K562 (cell line): ENCODE measurements around the gene CALM3.

Experiments
- ATF3 ChIP-seq, 2 experiments: fragments of 450-650 bp in 1 of 2; sonication (generic) in 1 of 2; formaldehyde crosslinking in 1 of 2; IDR thresholded peaks in 1 of 2; conservative IDR thresholded peaks in 1 of 2; 2 replicates each; pipeline versions ENCODE4 v1.6.1 to v1.8.1; 2016 to 2023; ENCODE audit warnings: mild to moderate bottlenecking in 2 of 2, moderate library complexity in 2 of 2, inconsistent platforms in 1 of 2, missing genetic modification reagents in 1 of 2
- CBX5 ChIP-seq: IDR thresholded peaks from 2 replicates; pipeline ENCODE4 v1.6.1; 2014; ENCODE audit warnings: low read depth, borderline replicate concordance
- CTCF ChIP-seq, 3 experiments: IDR thresholded peaks in 2 of 3; conservative IDR thresholded peaks in 1 of 3; 2 replicates each; pipeline ENCODE4 v1.5.1; 2011 to 2012; ENCODE audit warnings: low read length in 3 of 3, mild to moderate bottlenecking in 3 of 3, control low read depth in 2 of 3, improper control_type of control experiment in 1 of 3, inconsistent platforms in 1 of 3, low read depth in 1 of 3, mixed read lengths in 1 of 3, moderate library complexity in 1 of 3; ENCODE audit not compliant: insufficient read depth in 2 of 3
- ELK1 ChIP-seq: sonication (generic); formaldehyde crosslinking; IDR thresholded peaks from 2 replicates; pipeline ENCODE4 v1.8.1; 2022; ENCODE audit warnings: missing genetic modification reagents
- NFYB ChIP-seq: IDR thresholded peaks from 2 replicates; pipeline ENCODE4 v1.6.1; 2011; ENCODE audit warnings: mild to moderate bottlenecking, moderate library complexity; ENCODE audit not compliant: insufficient read length; ENCODE audit errors: extremely low read depth
- POLR2AphosphoS2 ChIP-seq: IDR thresholded peaks from 2 replicates; pipeline ENCODE4 v1.6.1; 2012; ENCODE audit warnings: low read length, improper control_type of control experiment
- POLR2AphosphoS5 ChIP-seq: IDR thresholded peaks from 2 replicates; pipeline ENCODE4 v1.6.1; 2011; ENCODE audit warnings: mild to moderate bottlenecking, low read depth, low read length, moderate library complexity; ENCODE audit not compliant: control insufficient read depth, insufficient read depth
- TAF1 ChIP-seq: IDR thresholded peaks from 2 replicates; pipeline ENCODE4 v1.6.1; 2011; ENCODE audit warnings: mild to moderate bottlenecking, low read length, moderate library complexity; ENCODE audit not compliant: insufficient read depth, control insufficient read depth, severe bottlenecking; ENCODE audit errors: extremely low read depth
- TFAM ChIP-seq: fragments of 250-450 bp; sonication (Bioruptor Pico); conservative IDR thresholded peaks from 2 replicates; pipeline ENCODE4 v1.5.0; 2021; ENCODE audit warnings: mild to moderate bottlenecking, moderate library complexity
- THAP7 ChIP-seq: fragments of 250-450 bp; sonication (Bioruptor Pico); IDR thresholded peaks from 2 replicates; pipeline ENCODE4 v1.5.0; 2021
- ZNF398 ChIP-seq: fragments of 250-450 bp; sonication (Bioruptor Pico); IDR thresholded peaks from 2 replicates; pipeline ENCODE4 v1.8.0; 2021; ENCODE audit warnings: moderate library complexity, mild to moderate bottlenecking, inconsistent platforms

- no peak for TF ChIP-seq POLR2AphosphoS5
- no peak for TF ChIP-seq ZNF398
- no peak for TF ChIP-seq CBX5
- TF ChIP-seq THAP7: no peak
- TF ChIP-seq CTCF (IDR thresholded peaks at IDR 0.05 in 2 of 3, conservative IDR thresholded peaks at IDR 0.05 in 1 of 3; ENCODE audit: insufficient read depth in 2 of 3, low read depth in 1 of 3, low read length in 3 of 3): no peak
- no peak for TF ChIP-seq TFAM (CRISPR knock-in tag)
- no peak for TF ChIP-seq ELK1 (CRISPR knock-in tag)
- no peak for TF ChIP-seq TAF1
- no peak for TF ChIP-seq NFYB
- TF ChIP-seq ATF3 (IDR thresholded peaks at IDR 0.05): no peak
- TF ChIP-seq ATF3 (CRISPR knock-in tag; conservative IDR thresholded peaks at IDR 0.05): no peak
- no peak for TF ChIP-seq POLR2AphosphoS2
Observed at GRCh38 chr19:46617601-46618000, 16.5 kb downstream of the CALM3 start.
